Ascending aorta (tissue), 2 donors: Measurements from ENCODE around the gene MKNK1. TPM values are rescaled to one million over a fixed set of nuclear protein-coding genes. Genes with fewer than 3 reads are reported as not detected.

Source experiments
- DNase-seq, 2 donors: peaks; one replicate each; pipeline ENCODE4 v3.0.0-alpha.2; 2019; ENCODE audit warnings: low spot score in 2 of 2
- H3K27ac ChIP-seq, 2 donors: fragments of 200-600 bp; sonication (generic); one replicate each; pipeline ENCODE4 v1.5.1; 2016 to 2017; ENCODE audit warnings: mild to moderate bottlenecking in 1 of 2
- H3K27me3 ChIP-seq: fragments of 200-600 bp; sonication (generic); one replicate; pipeline ENCODE4 v1.5.1; 2017
- H3K36me3 ChIP-seq, 2 donors: fragments of 200-600 bp; sonication (generic); one replicate each; pipeline ENCODE4 v1.5.1; 2016
- H3K4me1 ChIP-seq, 2 donors: fragments of 200-600 bp; sonication (generic); one replicate each; pipeline ENCODE4 v1.5.1; 2016 to 2017; ENCODE audit warnings: mild to moderate bottlenecking in 1 of 2
- H3K4me3 ChIP-seq, 2 donors: fragments of 200-600 bp; sonication (generic); one replicate each; pipeline ENCODE4 v1.5.1; 2016 to 2017; ENCODE audit warnings: mild to moderate bottlenecking in 1 of 2
- H3K9me3 ChIP-seq, 2 donors: fragments of 200-600 bp; sonication (generic); one replicate each; pipeline ENCODE4 v1.5.1; 2016
- intact Hi-C: fragments of 100-400 bp; cut with DNase I; formaldehyde crosslinking; loops from one replicate; pipeline ENCODE4 v1.15.1; 2023
- total RNA-seq: library from RNA; depleted of rRNA; stranded (reverse); fragments of >200 nt; gene quantifications from one replicate; pipeline ENCODE4 v1.1.0, GENCODE V29; 2016
- TF ChIP-seq, protein P1 (sequence below), 3 experiments: fragments of 200-600 bp in 2 of 3; fragments of 450-650 bp in 1 of 3; sonication (generic) in 2 of 3; IDR thresholded peaks; one replicate each; pipeline ENCODE4 v1.5.1; 2016 to 2019; ENCODE audit warnings: antibody characterized with exemption in 3 of 3, mild to moderate bottlenecking in 1 of 3, moderate library complexity in 1 of 3

Gene MKNK1
- total RNA-seq, 1 donor from 2014 or later = 47.8 TPM

DNA sequence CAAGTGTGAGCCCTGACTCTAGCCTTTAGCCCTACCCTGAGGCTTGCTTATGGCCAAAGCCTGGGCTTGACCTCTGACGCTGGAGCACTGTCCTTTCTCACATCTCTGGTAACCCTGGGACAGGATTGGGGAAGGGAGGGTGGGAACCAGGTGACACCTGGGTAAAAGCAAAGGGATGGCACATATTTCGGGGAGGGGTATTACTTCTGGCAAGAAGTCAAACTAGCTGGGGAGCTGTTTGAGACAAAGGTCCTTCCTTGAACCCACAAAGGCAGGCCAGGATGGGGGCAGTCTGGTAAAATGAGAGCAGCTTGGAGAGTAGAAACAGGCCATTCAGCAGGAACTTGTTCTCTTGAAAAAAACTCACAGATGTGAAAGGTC is 10.5 kb upstream of the MKNK1 start:
- H3K4me3 ChIP-seq = peak overlapping the region in 1 of 2 donors; percentile 75
- intact Hi-C loops = loop anchor here (10.0 kb wide), 2 partner anchors 310 to 720 kb away; partner anchors contain the start of genes CMPK1, LRRC41 and UQCRH

DNA sequence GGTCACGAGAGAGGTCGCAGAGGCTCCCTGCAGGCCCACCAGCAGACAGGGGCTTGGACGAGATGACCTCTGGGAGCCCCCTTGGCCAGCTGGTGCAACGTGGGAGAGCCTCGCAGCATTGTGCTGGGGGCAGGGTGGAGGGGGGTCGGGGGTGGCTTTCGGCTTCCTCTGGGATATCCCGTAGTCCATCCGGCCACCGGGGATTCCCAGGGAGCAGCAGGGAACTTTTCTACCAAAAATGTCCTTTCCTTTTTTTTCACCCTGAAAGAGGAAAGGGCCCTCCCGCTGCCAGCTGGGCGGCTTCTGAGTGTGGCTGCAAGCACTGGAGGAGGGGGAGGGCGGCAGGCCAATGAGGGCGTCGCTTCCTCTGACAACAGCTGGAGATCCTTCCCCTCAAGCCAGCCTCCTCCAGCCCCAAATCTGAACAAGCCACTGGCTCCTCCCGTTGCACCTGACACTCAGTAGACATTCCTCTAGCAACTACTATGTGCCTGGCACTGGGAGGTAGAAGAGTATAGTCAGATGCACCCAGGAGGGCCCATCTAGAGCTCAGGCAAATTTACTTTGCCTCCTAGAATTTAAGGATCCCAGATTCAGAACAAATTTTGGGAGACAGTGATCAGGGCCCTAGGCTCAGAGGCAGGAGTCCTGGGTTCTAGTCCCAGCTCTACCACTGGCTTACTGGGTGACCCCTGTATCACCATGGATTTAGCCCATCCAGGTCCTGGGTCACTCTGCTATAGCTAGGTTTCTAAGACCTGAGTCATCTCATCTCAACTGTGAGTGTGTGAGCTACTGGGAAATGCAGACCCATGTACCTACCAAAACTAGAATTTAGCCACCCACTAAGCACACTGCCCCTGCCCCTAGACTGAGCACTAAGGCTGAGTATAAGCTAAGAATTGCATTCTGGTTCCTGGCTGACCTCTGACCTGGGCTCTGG is 9.9 kb upstream of the MKNK1 start:
- TF ChIP-seq, protein P1, sequence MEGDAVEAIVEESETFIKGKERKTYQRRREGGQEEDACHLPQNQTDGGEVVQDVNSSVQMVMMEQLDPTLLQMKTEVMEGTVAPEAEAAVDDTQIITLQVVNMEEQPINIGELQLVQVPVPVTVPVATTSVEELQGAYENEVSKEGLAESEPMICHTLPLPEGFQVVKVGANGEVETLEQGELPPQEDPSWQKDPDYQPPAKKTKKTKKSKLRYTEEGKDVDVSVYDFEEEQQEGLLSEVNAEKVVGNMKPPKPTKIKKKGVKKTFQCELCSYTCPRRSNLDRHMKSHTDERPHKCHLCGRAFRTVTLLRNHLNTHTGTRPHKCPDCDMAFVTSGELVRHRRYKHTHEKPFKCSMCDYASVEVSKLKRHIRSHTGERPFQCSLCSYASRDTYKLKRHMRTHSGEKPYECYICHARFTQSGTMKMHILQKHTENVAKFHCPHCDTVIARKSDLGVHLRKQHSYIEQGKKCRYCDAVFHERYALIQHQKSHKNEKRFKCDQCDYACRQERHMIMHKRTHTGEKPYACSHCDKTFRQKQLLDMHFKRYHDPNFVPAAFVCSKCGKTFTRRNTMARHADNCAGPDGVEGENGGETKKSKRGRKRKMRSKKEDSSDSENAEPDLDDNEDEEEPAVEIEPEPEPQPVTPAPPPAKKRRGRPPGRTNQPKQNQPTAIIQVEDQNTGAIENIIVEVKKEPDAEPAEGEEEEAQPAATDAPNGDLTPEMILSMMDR (IDR thresholded peaks at IDR 0.05) = no peak
- peak overlapping the region; percentile 89 to 90 for H3K27ac ChIP-seq

More for the DNA sequence above, 10.5 kb upstream of the MKNK1 start:
- no peaks in the 10 kb centered on the region for H3K27me3 ChIP-seq
- H3K9me3 ChIP-seq = no peaks in the 10 kb centered on the region
- TF ChIP-seq, protein P1 (IDR thresholded peaks at IDR 0.05) = no peak
- H3K27ac ChIP-seq = peak overlapping the region; percentile 89 to 90
- H3K4me1 ChIP-seq = peaks cover 32 to 50% of the 10 kb centered on the region in 2 donors
- no peak for DNase-seq
- H3K36me3 ChIP-seq = peaks cover 4 to 10% of the 10 kb centered on the region in 2 donors

DNA sequence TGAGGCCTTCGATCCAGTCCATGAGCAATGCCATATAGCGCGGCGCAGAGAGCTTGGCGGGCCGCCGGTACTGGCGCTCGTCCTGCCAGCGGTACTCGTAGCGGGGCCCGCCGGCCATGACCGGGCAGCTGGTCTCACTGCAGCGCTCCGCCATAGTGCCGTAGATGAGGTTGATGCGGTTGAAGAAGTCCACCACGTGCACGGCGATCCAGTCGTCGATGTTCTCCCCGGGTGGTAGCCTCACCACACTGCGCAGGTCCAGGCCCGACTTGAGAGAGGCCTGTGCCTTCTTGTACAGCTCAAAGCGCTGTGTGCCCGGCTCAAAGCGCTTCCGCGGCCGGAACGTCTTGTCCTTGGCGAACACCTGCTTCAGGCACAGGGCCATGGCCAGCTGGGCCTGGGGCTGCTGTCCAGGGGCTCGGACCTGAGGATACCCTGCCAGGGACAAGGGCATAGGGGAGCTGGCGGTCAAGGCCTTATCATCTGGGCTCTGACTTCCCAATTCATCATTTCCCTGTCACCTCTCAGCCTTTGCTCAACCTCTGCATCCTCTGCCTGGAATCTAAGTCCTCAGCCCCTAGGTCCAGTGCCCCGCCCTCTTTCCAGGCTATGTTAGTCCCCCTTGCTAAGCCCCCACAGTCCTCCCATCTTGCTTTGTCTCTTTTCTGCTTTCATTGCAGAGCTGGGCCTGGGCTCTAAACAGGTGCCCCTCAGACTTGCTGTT is 9.0 kb upstream of the MKNK1 start:
- intact Hi-C loops = loop anchor here (10.0 kb wide), 2 partner anchors 308 to 722 kb away; partner anchors contain the start of genes CMPK1, LRRC41 and UQCRH
- TF ChIP-seq, protein P1 (IDR thresholded peaks at IDR 0.05) = no peak
- H3K36me3 ChIP-seq = peaks cover 13 to 23% of the 10 kb centered on the region in 2 donors
- H3K27ac ChIP-seq = peak overlapping the region; percentile 64 to 90
- peak overlapping the region; percentile 38 to 75 for H3K4me3 ChIP-seq
- H3K4me1 ChIP-seq = peaks cover 34 to 54% of the 10 kb centered on the region in 2 donors
- no peaks in the 10 kb centered on the region for H3K9me3 ChIP-seq
- no peak for DNase-seq
- H3K27me3 ChIP-seq = no peaks in the 10 kb centered on the region

More for the DNA sequence above, 9.9 kb upstream of the MKNK1 start:
- H3K9me3 ChIP-seq = no peaks in the 10 kb centered on the region
- peaks cover 32 to 50% of the 10 kb centered on the region in 2 donors for H3K4me1 ChIP-seq
- intact Hi-C loops = loop anchor here (10.0 kb wide), 2 partner anchors 309 to 721 kb away; partner anchors contain the start of genes CMPK1, LRRC41 and UQCRH
- peak overlapping the region; percentile 38 to 75 for H3K4me3 ChIP-seq
- DNase-seq = peak; percentile 90 to 96
- H3K27me3 ChIP-seq = no peaks in the 10 kb centered on the region
- peaks cover 11 to 16% of the 10 kb centered on the region in 2 donors for H3K36me3 ChIP-seq

DNA sequence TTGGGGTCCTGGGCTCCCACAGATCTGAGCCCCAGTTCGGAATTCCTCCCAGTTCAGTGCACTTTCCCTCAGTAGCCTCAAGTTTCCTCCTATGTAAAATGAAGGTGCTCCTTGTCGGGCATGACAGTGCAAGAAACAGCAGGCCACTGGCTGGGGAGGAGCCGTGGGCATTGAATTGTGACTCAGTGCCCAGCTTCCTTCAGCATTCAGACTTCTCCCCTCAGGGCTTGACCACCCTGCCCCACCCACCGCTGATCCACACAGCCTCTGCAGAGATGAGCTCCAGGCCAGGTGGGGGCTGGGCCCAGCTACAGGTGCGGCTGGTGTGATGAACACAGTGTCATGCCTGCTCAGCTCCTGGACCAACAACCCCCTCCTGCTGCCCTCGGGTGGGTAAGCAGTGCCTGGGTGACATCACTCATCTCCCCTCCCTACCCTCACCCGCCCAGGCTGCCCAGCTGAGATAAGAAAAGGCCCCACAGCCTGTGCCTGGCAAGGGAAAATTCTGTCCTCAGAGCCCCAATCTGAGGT is 7.7 kb upstream of the MKNK1 start:
- intact Hi-C loops = loop anchor here (10.0 kb wide), 2 partner anchors 307 to 723 kb away; partner anchors contain the start of genes CMPK1, LRRC41 and UQCRH
- Histone ChIP-seq H3K27ac (peak overlapping the region; percentile 68 to 70), H3K9me3 (no peaks in the 10 kb centered on the region), H3K27me3 (no peaks in the 10 kb centered on the region), H3K36me3 (peaks cover 13 to 23% of the 10 kb centered on the region in 2 donors), H3K4me3 (peak overlapping the region in 1 of 2 donors; percentile 15), H3K4me1 (peaks cover 40 to 59% of the 10 kb centered on the region in 2 donors)
- no peak for DNase-seq
- TF ChIP-seq, protein P1 (IDR thresholded peaks at IDR 0.05) = no peak
